Hematopoietic multipotent progenitor cell treated with erythropoietin and hydrocortisone succinate and interleukin-3 and kit ligand, for 17 days (in vitro differentiated cells): ENCODE measurements around the gene NFX1.
"Not testable (repeated sequence)": the region's sequence is repeated elsewhere in the genome, so short reads cannot be mapped to it uniquely, and the experiment has no call there.

Experiments
- DNase-seq: peaks from one replicate; pipeline ENCODE4 v3.0.0-alpha.2; 2015; ENCODE audit warnings: low spot score

NFX1 gene

GRCh38 chr9:33391111-33391771 is 100.9 kb downstream of the NFX1 start:
- DNase-seq = not testable (repeated sequence)

- not testable (repeated sequence) for DNase-seq
These were observed 102.3 kb downstream of the NFX1 start for GRCh38 chr9:33392591-33393021.

- DNase-seq = no peak
These were observed 103.3 kb downstream of the NFX1 start for GRCh38 chr9:33393581-33393980.

GRCh38 chr9:33393986-33394385 is 103.7 kb downstream of the NFX1 start:
- DNase-seq = not testable (repeated sequence)

- DNase-seq = not testable (repeated sequence)
These were observed 105.0 kb downstream of the NFX1 start for GRCh38 chr9:33395159-33395879.

GRCh38 chr9:33397801-33398200 is 107.5 kb downstream of the NFX1 start:
- not testable (repeated sequence) for DNase-seq

- DNase-seq = not testable (repeated sequence)
These were observed 108.7 kb downstream of the NFX1 start for GRCh38 chr9:33399047-33399446.

- not testable (repeated sequence) for DNase-seq
These were observed 111.5 kb downstream of the NFX1 start for GRCh38 chr9:33401809-33402208.

- DNase-seq = not testable (repeated sequence)
These were observed 112.1 kb downstream of the NFX1 start, which contains the start of gene AQP7 for GRCh38 chr9:33402371-33402770. TSS of gene AQP7 (minus strand) at chr9:33402568. CDS start at chr9:33401262, 1,306 bp downstream.

- no peak for DNase-seq
These were observed 113.8 kb downstream of the NFX1 start for GRCh38 chr9:33403941-33404787.

GRCh38 chr9:33404788-33405362 is 114.6 kb downstream of the NFX1 start:
- DNase-seq = no peak

GRCh38 chr9:33407061-33407460 is 116.7 kb downstream of the NFX1 start:
- no peak for DNase-seq

- DNase-seq = no peak
These were observed 117.8 kb downstream of the NFX1 start for GRCh38 chr9:33408087-33408486.

- no peak for DNase-seq
These were observed 124.0 kb downstream of the NFX1 start for GRCh38 chr9:33414268-33414667.

GRCh38 chr9:33414889-33415500 is 124.7 kb downstream of the NFX1 start:
- no peak for DNase-seq

- peak; percentile 69 for DNase-seq
These were observed 125.3 kb downstream of the NFX1 start for GRCh38 chr9:33415501-33416038.

GRCh38 chr9:33416996-33417395 is 126.7 kb downstream of the NFX1 start:
- no peak for DNase-seq

- no peak for DNase-seq
These were observed 127.8 kb downstream of the NFX1 start for GRCh38 chr9:33418090-33418489.

- no peak for DNase-seq
These were observed 129.5 kb downstream of the NFX1 start for GRCh38 chr9:33419708-33420303.
